ENCODE data around the gene SKAP2. TPM values are rescaled to one million over a fixed set of nuclear protein-coding genes. Genes with fewer than 3 reads are reported as not detected.

SKAP2 gene
- total RNA-seq, 1 experiment from 2014 or later: 30.7 TPM

DNA sequence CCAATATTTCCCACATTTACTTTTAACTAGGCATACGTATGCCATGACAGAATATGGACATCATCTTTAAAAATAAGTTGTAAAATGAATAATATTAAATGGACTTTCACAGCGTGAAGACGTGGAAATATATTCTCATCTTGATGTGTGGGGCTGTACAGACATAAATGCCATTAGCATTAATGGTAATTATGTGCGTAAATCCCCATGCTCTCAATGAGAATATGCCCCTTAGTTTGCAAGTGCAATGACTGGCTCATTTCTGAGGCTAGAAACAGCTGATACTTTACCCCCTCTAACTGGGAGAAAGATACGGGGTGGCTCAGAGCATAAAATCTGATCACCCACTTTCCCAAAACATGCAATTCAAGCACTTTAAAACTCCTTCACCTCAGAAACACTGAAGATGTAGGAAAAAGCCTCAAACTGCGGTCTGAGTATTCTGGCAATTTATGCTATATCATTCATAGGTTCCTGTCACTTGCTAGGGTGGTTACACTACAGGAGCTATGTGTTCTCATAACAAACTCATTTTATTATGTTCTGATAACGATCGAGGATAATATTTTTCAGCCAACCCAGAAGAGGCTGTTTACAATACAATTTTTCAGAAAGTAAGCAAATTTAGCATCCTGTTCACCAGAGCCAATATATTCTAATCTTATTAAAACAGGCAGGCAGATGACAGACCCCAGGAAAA is 211.8 kb downstream of the SKAP2 start:
- H3K4me2 ChIP-seq (ENCODE audit: low read length): no peak overlapping the region
- TF ChIP-seq SIN3A (IDR thresholded peaks at IDR 0.05; ENCODE audit: low read depth): no peak
- TF ChIP-seq EGR1 (IDR thresholded peaks at IDR 0.05; ENCODE audit: low read depth): no peak
- TF ChIP-seq, protein P1, sequence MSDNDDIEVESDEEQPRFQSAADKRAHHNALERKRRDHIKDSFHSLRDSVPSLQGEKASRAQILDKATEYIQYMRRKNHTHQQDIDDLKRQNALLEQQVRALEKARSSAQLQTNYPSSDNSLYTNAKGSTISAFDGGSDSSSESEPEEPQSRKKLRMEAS (IDR thresholded peaks at IDR 0.05): no peak
- no peak for TF ChIP-seq JUND (IDR thresholded peaks at IDR 0.05)
- no peak for TF ChIP-seq EZH2 (IDR thresholded peaks at IDR 0.05)
- TF ChIP-seq SP1 (IDR thresholded peaks at IDR 0.05; ENCODE audit: low read depth): no peak
- peaks cover 9 to 10% of the 10 kb centered on the region in 2 experiments; a peak in 3 of 4 replicates for H3K4me1 ChIP-seq (ENCODE audit: control insufficient read depth in 1 of 2, insufficient read depth in 2 of 2, low read length in 2 of 2)
- no peaks in the 10 kb centered on the region for H3K79me2 ChIP-seq (ENCODE audit: insufficient read depth, low read length)
- DNase-seq (ENCODE audit: low read depth, low spot score) (no peak), ATAC-seq (no peak)
- H2AFZ ChIP-seq (ENCODE audit: low read depth, low read length, poor library complexity, severe bottlenecking): no peak overlapping the region
- no TSS peak for BruUV-seq (replicated peaks)
- RAD21 ChIA-PET (ENCODE audit: low non-redundant PET in 1 of 2, low total read pairs in 2 of 2, uncharacterized antibody in 2 of 2, unreplicated experiment in 2 of 2): no interaction called here
- no peak overlapping the region for H3K4me3 ChIP-seq (replicated peaks in 1 of 2; ENCODE audit: low read depth in 1 of 2, low read length in 2 of 2)
- CTCF ChIA-PET: no interaction called here
- H3K9me3 ChIP-seq (ENCODE audit: control insufficient read depth in 1 of 2, insufficient read depth in 1 of 2, low read depth in 1 of 2, low read length in 2 of 2): no peaks in the 10 kb centered on the region
- no peak overlapping the region for H3K9ac ChIP-seq (ENCODE audit: low read length)
- no peaks in the 10 kb centered on the region for H4K20me1 ChIP-seq (ENCODE audit: insufficient read depth)
- H3K27ac ChIP-seq (ENCODE audit: low read depth, low read length): no peak overlapping the region
- POLR2A ChIA-PET: no interaction called here
- intact Hi-C loops (cut with micrococcal nuclease): no loop called here
- 0 out of 2 replicates have a peak, but pooled peaks cover 4% of the 10 kb centered on the region for H3K27me3 ChIP-seq (ENCODE audit: insufficient read depth, low read length)
- no peaks in the 10 kb centered on the region for H3K36me3 ChIP-seq (ENCODE audit: control insufficient read depth in 1 of 2, insufficient read depth in 2 of 2, low read length in 2 of 2)
- H3K9me2 ChIP-seq (ENCODE audit: insufficient read depth): no peaks in the 10 kb centered on the region

DNA sequence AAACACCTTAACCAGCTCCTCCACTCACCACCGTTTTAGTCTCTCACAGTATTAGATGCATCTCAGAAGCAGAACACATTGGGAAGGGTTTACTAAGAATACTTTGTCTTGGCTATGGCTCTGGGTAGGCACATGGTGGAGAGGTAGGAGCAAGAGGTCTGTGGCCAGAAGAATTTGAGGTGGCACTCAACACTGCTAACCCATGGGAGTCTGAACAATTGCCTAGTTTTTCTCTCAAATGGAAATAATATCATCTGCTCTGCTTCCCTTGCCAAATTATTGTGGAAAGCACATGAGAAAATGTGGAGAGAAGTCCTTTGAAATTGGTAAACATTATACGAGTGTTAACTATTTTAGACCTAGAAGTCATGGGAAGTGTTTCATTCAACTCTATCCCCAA is 214.3 kb downstream of the SKAP2 start:
- no peak overlapping the region for H3K4me3 ChIP-seq (replicated peaks in 1 of 2; ENCODE audit: low read depth in 1 of 2, low read length in 2 of 2)
- H3K9me2 ChIP-seq (ENCODE audit: insufficient read depth): no peaks in the 10 kb centered on the region
- CTCF ChIA-PET: no interaction called here
- DNase-seq (ENCODE audit: low read depth, low spot score) (no peak), ATAC-seq (no peak)
- no peaks in the 10 kb centered on the region for H3K79me2 ChIP-seq (ENCODE audit: insufficient read depth, low read length)
- H3K9me3 ChIP-seq (ENCODE audit: control insufficient read depth in 1 of 2, insufficient read depth in 1 of 2, low read depth in 1 of 2, low read length in 2 of 2): no peaks in the 10 kb centered on the region
- POLR2A ChIA-PET: no interaction called here
- H3K36me3 ChIP-seq (ENCODE audit: control insufficient read depth in 1 of 2, insufficient read depth in 2 of 2, low read length in 2 of 2): no peaks in the 10 kb centered on the region
- H4K20me1 ChIP-seq (ENCODE audit: insufficient read depth): no peaks in the 10 kb centered on the region
- no peak overlapping the region for H3K4me2 ChIP-seq (ENCODE audit: low read length)
- H3K4me1 ChIP-seq (ENCODE audit: control insufficient read depth in 1 of 2, insufficient read depth in 2 of 2, low read length in 2 of 2): peaks cover 9 to 10% of the 10 kb centered on the region in 2 experiments; a peak in 3 of 4 replicates
- RAD21 ChIA-PET (ENCODE audit: low non-redundant PET in 1 of 2, low total read pairs in 2 of 2, uncharacterized antibody in 2 of 2, unreplicated experiment in 2 of 2): no interaction called here
- no peak for TF ChIP-seq RAD21 (IDR thresholded peaks at IDR 0.05; ENCODE audit: low read depth)
- TF ChIP-seq, protein P1 (IDR thresholded peaks at IDR 0.05): no peak
- TF ChIP-seq ZFX (IDR thresholded peaks at IDR 0.05): no peak
- no peak for TF ChIP-seq JUND (IDR thresholded peaks at IDR 0.05)
- TF ChIP-seq EZH2phosphoT487 (IDR thresholded peaks at IDR 0.05; ENCODE audit: borderline replicate concordance): no peak
- TF ChIP-seq SRF (IDR thresholded peaks at IDR 0.05; ENCODE audit: low read depth): no peak
- no peak for TF ChIP-seq EZH2 (IDR thresholded peaks at IDR 0.05)
- no peak overlapping the region for H2AFZ ChIP-seq (ENCODE audit: low read depth, low read length, poor library complexity, severe bottlenecking)
- H3K27me3 ChIP-seq (ENCODE audit: insufficient read depth, low read length): no peaks in the 10 kb centered on the region
- no peak overlapping the region for H3K27ac ChIP-seq (ENCODE audit: low read depth, low read length)
- no peak overlapping the region for H3K9ac ChIP-seq (ENCODE audit: low read length)
- no TSS peak for BruUV-seq (replicated peaks)
- intact Hi-C loops (cut with micrococcal nuclease): no loop called here
